Skin of body (tissue), 2 donors: Measurements from ENCODE around the gene USP11. TPM values are rescaled to one million over a fixed set of nuclear protein-coding genes. Genes with fewer than 3 reads are reported as not detected.
"Not testable (repeated sequence)": the region's sequence is repeated elsewhere in the genome, so short reads cannot be mapped to it uniquely, and the experiment has no call there.

Source experiments
- DNase-seq: peaks from one replicate; lab custom pipeline; 2025; lab: John Stamatoyannopoulos, UW
- total RNA-seq: library from RNA; depleted of rRNA; stranded (reverse); fragments of >200 nt; gene quantifications from one replicate; pipeline ENCODE4 v1.2.3, GENCODE V29; 2014

Gene USP11
- total RNA-seq, 1 donor from 2014 or later: 49.5 TPM

DNA sequence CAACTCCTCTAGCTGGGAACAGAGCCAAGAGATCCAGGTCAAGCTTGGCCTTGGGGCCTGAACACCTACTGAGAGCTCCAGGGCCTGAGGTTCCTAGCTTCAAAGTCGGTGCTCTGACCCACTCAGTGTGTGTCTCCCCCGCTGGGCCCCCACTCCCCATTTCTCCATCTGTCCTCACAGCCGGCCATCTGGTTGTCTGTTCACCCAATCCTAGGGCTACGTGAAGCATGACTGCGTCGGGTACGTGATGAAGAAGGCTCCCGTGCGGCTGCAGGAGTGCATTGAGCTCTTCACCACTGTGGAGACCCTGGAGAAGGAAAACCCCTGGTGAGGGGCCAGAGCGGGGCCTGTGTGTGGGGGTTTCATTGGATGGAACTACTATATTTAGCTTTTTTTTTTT is 12.3 kb downstream of the USP11 start:
- DNase-seq: no peak

DNA sequence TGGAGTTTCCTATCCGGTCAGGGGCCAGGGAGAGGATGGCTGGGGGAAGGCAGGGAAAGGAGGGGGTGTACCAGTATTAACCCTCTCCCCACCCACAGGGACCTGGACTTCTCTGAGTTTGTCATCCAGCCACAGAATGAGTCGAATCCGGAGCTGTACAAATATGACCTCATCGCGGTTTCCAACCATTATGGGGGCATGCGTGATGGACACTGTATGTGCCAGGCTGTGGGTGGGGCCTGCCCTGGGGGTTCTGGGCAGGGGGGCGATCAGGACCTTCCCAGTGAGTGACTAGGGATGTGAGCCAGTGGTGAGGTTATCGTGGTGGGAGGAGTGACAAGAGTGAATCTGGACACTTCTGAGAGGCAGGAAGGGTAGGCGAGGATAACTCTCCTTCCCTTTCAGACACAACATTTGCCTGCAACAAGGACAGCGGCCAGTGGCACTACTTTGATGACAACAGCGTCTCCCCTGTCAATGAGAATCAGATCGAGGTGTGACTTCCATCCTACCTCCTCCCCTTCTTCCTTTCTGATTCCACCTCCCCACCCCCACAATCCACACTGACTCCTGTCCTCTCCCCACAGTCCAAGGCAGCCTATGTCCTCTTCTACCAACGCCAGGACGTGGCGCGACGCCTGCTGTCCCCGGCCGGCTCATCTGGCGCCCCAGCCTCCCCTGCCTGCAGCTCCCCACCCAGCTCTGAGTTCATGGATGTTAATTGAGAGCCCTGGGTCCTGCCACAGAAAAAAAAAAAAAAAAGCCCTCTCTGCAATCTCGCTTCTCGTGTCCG is 14.6 kb downstream of the USP11 start:
- no peak for DNase-seq

DNA sequence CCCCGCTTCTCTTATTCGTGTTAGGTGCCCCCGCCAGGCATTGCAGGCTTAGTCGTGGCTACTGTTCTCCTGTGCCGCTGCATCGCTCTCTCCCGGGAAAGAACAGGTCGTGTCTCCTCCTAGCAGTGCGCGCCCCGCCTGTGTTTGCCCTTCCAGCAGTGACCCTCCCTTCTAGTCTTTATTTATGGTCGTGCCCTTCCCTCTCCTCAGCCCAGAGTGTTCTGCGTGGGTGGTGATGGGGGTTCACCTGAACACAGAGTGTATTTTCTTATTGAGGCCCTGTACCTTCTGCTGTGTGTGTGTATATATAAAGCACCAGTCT is 15.2 kb downstream of the USP11 start:
- DNase-seq: no peak

DNA sequence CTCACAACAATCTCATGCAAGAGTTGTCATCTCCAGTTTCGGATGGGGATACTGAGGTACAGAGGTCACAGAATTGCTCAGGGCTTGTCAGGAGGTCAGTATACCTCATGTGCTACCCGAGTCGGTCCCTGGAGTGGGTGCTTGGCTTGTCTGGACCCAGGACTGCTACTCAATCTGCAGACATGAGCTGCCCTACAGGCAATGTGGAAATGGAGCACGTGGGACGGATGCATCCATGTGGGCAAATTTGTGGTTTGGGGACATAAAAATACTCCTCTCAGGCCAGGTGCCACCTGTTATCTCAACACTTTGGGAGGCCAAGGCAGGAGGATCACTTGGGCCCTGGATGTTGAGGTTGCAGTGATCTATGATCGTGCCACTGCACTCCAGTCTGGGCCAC is 15.8 kb downstream of the USP11 start:
- DNase-seq: no peak

DNA sequence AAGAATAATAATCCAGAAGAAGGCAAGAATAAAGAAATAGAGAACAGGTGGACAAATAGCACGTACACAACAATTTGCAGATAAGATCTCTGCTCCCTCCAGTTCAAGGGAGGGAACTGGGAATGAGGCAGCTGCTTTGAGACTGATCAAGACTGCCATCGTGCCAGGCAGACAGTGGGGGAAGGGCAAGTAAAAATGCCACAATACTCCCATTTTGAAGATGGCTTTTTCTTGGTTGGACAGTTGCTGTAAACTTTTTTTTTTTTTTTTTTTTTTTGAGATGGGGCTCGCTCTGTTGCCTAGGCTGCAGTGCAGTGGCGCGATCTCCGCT is 17.2 kb downstream of the USP11 start:
- no peak for DNase-seq

DNA sequence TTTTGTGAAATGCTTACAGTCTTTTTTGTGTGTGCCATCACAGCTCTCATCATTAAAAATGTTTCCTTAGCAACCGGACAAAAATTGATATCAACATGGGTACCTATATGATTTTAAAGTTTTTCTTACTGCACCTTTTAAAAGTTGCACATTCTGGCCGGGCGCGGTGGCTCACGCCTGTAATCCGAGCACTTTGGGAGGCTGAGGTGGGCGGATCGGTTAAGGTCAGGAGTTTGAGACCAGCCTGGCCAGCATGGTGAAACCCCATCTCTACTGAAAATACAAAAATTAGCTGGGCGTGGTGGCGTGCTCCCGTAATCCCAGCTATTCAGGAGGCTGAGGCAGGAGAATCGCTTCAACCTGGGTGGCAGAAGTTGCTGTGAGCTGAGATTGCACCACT is 24.8 kb downstream of the USP11 start:
- not testable (repeated sequence) for DNase-seq

DNA sequence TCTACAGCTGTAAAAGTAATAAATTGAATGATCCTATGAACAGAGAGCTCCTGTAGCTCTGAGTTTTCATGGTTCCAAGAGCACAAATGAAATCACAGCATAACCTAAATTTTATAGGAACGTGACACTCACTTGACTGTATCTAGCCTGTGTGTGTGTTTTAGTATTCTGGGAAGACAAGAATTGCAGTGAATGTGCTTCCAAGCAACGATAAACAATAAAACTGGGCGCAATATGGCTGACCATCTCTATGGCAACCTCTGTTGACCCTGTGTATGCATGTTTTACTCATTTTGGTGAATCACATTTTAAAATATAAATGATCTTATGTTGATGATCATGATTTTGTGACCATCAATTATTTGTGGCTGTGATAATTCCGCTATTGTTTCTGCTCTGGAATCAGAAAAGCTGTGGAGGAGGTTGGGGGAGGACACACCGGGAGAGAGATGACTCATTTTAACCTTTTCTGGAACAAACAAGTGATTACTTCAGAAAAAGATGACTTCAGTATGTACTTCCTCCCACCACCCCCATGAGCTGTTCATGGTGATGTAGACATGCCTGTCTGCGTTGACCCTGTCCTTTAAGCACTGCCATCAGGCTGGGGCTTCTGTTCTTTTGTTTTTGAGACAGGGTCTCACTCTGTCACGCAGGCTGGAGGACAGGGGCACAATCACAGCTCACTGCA is 31.8 kb downstream of the USP11 start:
- DNase-seq: no peak

DNA sequence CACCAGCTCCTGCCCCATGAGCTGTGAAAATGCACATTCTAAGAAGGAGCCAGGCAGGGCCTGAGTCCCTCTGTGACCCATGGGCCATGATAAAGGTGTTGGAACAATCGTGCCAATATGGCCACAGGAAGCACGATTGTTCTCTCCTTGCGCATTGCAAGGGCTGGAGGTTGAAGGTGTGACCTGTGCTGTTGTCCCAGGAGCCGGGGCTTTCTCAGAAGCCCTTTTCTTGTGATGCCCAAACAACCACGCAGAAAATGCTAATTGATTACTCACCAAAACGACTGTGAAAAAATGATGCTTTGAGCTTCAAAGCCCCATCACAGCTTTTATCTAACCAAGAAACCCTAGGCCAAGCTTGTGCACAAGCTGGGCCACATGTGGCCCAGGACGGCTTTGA is 33.8 kb downstream of the USP11 start:
- no peak for DNase-seq

DNA sequence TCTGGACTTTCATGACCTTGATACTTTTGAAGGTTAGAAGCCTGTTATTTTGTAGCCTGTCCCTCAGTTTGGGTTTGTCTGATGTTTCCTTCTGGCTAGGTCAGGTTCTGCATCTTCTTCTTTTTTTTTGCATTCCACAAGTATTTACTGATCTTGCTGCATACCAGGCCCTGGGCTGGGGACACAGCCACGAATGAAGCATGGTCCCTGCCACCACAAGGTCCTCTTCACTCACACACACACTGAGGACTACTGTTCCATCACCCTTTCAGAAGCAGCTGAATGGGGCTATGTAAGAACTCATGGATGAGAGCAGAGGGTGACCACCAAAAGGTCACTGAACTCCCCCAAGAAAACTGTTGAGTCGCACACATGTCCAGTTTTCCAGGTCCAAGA is 39.2 kb downstream of the USP11 start:
- DNase-seq: no peak

DNA sequence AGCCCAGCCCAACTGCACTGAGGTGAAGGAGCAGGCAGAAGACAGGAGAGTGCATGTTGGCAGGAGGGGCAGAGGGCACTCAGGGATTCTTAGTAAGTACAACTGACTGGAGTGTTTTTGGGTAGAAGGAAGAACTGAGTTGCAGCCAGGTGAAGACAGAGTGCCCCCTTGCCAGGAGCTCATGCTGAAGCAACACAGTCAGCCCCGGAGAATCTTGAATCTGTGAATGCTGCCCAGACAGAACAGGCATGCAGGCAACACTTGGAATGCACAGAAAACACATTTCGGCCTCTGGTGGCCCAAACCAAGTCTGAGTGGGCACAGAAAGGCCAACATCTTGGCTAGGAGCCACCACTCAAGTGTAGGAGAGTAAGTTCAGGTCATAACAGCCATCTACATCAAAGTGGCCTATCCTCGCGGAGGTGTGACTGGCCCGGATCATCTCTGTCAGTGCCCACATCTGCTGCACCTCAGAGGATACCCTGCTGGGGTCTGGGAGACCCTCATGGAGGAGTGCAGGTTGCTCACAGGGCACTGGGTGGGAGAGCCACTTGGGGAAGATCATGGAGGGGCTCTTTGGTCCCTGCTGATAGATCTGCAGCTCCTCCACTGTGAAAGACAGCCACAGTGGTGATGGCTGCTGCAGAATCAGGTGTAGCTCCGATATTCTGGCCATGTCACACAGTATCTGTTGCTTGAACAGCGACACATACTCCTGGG is 40.4 kb downstream of the USP11 start:
- no peak for DNase-seq

DNA sequence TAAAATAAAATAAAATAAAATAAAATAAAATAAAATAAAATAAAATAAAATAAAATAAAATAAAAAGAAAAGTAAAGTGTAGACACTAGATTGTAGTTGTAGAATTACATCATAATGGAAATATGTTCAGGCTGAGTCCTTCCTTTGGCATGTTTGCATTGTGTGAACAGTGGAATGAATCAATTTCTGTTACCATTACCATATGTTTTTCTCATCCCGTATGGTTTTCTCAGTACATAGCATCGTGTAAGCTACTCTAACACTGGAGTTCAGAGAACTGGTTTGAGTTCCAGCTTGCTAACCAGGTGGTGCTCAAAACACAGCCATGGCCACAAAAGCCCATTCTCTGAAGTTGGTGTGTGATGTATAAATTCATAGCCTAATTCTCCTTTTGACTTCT is 45.9 kb downstream of the USP11 start:
- peak; percentile 2 for DNase-seq

DNA sequence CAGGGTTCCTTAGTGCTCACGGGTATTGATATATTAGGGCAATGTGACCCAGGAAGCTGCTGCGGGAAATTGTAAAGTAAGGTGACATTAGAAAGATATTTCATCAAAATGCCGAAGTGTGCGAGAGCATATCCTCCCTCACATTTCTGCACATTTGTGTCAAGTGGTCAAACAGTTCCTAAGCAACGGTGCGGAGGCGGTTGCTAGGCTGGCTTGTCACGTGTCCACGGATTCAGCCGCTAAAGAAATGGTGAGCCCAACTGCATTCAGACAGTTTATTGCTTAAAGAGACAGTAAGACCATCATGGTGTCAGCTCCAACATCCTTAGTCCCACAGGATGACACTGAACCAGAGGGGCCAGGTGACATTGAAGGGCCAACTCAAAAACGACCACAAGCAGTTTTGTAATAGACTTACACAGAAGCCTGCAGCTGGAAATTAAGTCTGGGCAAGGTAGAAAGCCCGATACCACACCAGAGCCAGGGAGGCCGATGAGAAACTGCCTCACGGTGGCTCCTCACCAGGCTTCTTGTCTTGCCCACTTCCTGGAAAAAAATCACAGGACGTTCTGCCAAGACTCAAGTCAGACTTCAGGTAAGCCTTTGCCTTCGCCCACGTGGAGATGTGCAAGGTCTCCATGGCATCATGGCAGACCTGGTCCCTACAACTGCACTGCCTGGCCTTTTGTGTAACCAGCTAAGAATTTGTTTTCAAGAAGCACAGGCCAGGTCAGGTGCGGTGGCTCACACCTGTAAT is 50.4 kb downstream of the USP11 start:
- peak; percentile 3 for DNase-seq

DNA sequence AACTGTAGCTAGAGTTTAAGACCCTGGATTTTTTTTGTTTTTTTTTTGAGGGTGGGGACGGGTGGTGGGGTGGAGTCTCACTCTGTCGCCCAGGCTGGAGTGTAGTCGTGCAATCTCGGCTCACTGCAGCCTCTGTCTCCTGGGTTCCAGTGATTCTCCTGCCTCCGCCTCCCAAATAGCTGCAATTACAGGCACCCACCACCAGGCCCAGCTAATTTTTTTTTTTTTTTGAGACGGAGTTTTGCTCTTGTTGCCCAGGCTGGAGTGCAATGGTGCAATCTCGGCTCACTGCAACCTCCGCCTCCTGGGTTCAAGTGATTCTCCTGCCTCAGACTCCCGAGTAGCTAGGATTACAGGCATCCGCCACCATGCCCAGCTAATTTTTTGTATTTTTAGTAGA is 51.8 kb downstream of the USP11 start:
- DNase-seq: not testable (repeated sequence)

DNA sequence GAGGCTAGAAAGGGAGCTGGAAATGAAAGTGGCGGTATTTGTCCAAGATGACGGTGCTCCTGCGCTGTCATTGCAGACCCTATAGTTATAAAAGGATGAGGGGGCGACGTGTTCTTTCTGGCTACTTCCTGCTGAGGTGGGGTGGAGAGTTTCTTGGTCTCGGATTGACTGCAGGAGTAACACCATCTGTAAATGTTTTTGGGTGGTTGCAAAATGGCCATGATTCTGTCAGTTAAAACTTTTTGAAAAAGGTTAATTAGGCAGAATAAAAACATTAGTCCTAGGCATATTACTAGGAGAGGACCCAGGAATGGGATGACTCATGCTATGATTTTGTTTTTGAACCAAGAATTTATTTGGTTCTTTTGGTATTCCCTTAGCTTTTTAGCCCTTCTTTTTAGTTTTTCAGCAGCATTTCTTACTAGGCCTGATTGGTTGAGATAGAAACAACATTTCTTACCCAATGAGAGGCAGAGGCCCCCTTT is 53.1 kb downstream of the USP11 start:
- no peak for DNase-seq

DNA sequence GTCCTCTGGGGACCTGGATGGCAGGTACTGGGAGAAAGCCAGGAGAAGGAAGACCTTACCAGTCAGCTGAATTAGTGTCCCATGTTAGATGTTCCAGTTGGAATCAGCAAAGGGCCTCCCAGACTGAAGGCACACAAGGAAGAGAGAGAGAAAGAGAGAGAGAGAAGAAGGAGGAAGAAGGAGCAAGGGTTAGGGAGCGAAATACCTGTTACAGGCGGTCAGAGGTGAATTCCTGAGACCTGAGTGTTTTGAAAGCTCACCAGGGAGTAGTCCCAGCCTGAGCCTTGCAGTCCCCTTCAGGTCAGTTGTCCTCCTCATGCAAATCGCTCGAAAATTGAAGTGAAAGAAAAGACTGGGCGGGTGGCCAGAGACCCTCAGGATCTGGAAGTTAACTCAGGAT is 60.3 kb downstream of the USP11 start:
- DNase-seq: no peak

DNA sequence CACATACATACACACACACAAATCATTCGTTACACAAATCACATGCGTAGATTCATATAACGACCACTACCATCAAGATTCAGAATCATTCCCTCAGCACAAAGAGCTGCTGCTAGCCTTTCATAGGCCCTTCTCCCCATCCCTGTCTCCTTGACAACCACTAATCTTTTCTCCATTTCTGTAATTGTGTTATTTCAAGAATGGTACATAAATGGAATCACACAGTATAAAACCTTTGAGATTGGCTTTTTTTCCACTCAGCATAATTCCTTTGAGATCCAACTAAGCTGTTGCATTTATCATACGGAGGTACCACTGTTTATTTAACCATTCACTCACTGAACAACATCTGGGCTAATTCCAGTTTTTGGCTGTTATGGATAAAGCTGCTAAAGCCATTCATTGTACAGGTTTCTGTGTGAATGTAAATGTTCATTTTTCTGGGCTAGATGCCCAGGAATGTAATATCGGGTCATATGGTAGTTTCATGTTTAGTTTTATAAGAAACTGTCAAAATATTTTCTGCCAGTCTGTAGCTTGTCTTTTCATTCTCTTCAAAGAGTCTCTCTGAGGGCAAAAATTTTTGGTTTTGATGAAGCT is 64.1 kb downstream of the USP11 start:
- DNase-seq: no peak

DNA sequence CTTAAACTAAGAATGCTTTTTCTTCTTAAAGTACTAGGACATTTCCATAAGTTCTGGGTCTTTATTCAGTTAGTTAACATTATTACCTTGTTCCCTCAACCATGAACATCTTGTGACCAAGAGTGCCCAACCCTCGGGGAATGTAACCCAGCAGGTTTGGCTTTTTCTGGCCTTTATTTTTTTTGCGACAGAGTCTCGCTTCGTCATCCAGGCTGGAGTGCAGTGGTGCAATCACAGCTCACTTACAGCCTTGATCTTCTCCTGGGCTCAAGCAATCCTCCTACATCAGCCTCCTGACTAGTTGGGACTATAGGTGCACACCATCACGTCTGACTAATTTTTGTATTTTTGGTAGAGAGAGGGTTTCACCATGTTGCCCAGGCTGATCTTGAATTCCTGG is 65.1 kb downstream of the USP11 start:
- DNase-seq: no peak
